Astrocyte (in vitro differentiated cells and primary cell): ENCODE measurements around the gene LRRFIP1.

Source experiments
- CTCF ChIP-seq: IDR thresholded peaks from 2 replicates; pipeline ENCODE4 v1.5.1; 2011; ENCODE audit warnings: low read depth, mild to moderate bottlenecking, inconsistent platforms, low read length, moderate library complexity; ENCODE audit not compliant: insufficient read depth
- EZH2 ChIP-seq: IDR thresholded peaks from 2 replicates; pipeline ENCODE4 v1.6.1; 2012; ENCODE audit warnings: mild to moderate bottlenecking, low read length, inconsistent platforms; ENCODE audit not compliant: insufficient read depth

- TF ChIP-seq EZH2, result no peak
- no peak for TF ChIP-seq CTCF
Observed at GRCh38 chr2:237631801-237632585, 4.6 kb downstream of the LRRFIP1 start.
